ENCODE data around the gene TPRX1. TPM values are rescaled to one million over a fixed set of nuclear protein-coding genes. Genes with fewer than 3 reads are reported as not detected.
"Not testable (repeated sequence)": the region's sequence is repeated elsewhere in the genome, so short reads cannot be mapped to it uniquely, and the experiment has no call there.

Gene TPRX1
- total RNA-seq, 1 donor from 2014 or later, result not detected

- H3K9me3 Mint-ChIP-seq (ENCODE audit: low read depth), result no peaks in the 10 kb centered on the region
- H3K4me1 Mint-ChIP-seq (ENCODE audit: low read depth), result peaks cover 38% of the 10 kb centered on the region
- TF ChIP-seq, protein P1, sequence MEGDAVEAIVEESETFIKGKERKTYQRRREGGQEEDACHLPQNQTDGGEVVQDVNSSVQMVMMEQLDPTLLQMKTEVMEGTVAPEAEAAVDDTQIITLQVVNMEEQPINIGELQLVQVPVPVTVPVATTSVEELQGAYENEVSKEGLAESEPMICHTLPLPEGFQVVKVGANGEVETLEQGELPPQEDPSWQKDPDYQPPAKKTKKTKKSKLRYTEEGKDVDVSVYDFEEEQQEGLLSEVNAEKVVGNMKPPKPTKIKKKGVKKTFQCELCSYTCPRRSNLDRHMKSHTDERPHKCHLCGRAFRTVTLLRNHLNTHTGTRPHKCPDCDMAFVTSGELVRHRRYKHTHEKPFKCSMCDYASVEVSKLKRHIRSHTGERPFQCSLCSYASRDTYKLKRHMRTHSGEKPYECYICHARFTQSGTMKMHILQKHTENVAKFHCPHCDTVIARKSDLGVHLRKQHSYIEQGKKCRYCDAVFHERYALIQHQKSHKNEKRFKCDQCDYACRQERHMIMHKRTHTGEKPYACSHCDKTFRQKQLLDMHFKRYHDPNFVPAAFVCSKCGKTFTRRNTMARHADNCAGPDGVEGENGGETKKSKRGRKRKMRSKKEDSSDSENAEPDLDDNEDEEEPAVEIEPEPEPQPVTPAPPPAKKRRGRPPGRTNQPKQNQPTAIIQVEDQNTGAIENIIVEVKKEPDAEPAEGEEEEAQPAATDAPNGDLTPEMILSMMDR (IDR thresholded peaks at IDR 0.05), result no peak
- DNase-seq (ENCODE audit: low spot score), result no peak
- no peaks in the 10 kb centered on the region for H3K27me3 Mint-ChIP-seq (ENCODE audit: low read depth)
- H3K4me3 Mint-ChIP-seq (ENCODE audit: unreplicated experiment), result peak within 1 kb of the TSS; percentile 98
- peaks cover 11% of the 10 kb centered on the region for H3K36me3 Mint-ChIP-seq (ENCODE audit: low read depth)
- H3K27ac Mint-ChIP-seq (ENCODE audit: unreplicated experiment), result peak within 1 kb of the TSS; percentile 94
Observed at GRCh38 chr19:47778049-47778953, 26.1 kb downstream of the TPRX1 start, which contains the start of gene SELENOW. TSS of gene SELENOW (plus strand) at chr19:47778703. CDS start at chr19:47778786, 83 bp downstream.

GRCh38 chr19:47777245-47778048, 26.9 kb downstream of the TPRX1 start:
- not testable (repeated sequence) for H3K27me3 Mint-ChIP-seq (ENCODE audit: low read depth)

GRCh38 chr19:47776568-47776967, 27.8 kb downstream of the TPRX1 start:
- Mint-ChIP-seq H3K9me3 (ENCODE audit: low read depth) (no peaks in the 10 kb centered on the region), H3K4me1 (ENCODE audit: low read depth) (peaks cover 31% of the 10 kb centered on the region), H3K27me3 (ENCODE audit: low read depth) (no peaks in the 10 kb centered on the region), H3K36me3 (ENCODE audit: low read depth) (peaks cover 5% of the 10 kb centered on the region), H3K4me3 (ENCODE audit: unreplicated experiment) (no peak overlapping the region), H3K27ac (ENCODE audit: unreplicated experiment) (no peak overlapping the region)
- DNase-seq (ENCODE audit: low spot score), result no peak
- TF ChIP-seq, protein P1 (IDR thresholded peaks at IDR 0.05), result no peak

More at GRCh38 chr19:47777245-47778048, 26.9 kb downstream of the TPRX1 start:
- not testable (repeated sequence) for DNase-seq (ENCODE audit: low spot score); H3K9me3 Mint-ChIP-seq (ENCODE audit: low read depth); H3K36me3 Mint-ChIP-seq (ENCODE audit: low read depth)
- peak overlapping the region; percentile 94 for H3K27ac Mint-ChIP-seq (ENCODE audit: unreplicated experiment)
- peak overlapping the region; percentile 98 for H3K4me3 Mint-ChIP-seq (ENCODE audit: unreplicated experiment)
- peaks cover 38% of the 10 kb centered on the region for H3K4me1 Mint-ChIP-seq (ENCODE audit: low read depth)

GRCh38 chr19:47771291-47771690, 33.1 kb downstream of the TPRX1 start:
- not testable (repeated sequence) for H3K4me1 Mint-ChIP-seq (ENCODE audit: low read depth); DNase-seq (ENCODE audit: low spot score); H3K9me3 Mint-ChIP-seq (ENCODE audit: low read depth); H3K36me3 Mint-ChIP-seq (ENCODE audit: low read depth); H3K27me3 Mint-ChIP-seq (ENCODE audit: low read depth); H3K4me3 Mint-ChIP-seq (ENCODE audit: unreplicated experiment); H3K27ac Mint-ChIP-seq (ENCODE audit: unreplicated experiment)

- Mint-ChIP-seq H3K36me3 (ENCODE audit: low read depth) (no peaks in the 10 kb centered on the region), H3K4me3 (ENCODE audit: unreplicated experiment) (no peak overlapping the region), H3K27me3 (ENCODE audit: low read depth) (peaks cover 7% of the 10 kb centered on the region), H3K27ac (ENCODE audit: unreplicated experiment) (no peak overlapping the region), H3K4me1 (ENCODE audit: low read depth) (no peaks in the 10 kb centered on the region), H3K9me3 (ENCODE audit: low read depth) (no peaks in the 10 kb centered on the region)
- no peak for DNase-seq (ENCODE audit: low spot score)
- TF ChIP-seq, protein P1 (IDR thresholded peaks at IDR 0.05), result no peak
Observed at GRCh38 chr19:47769534-47769933, 34.8 kb downstream of the TPRX1 start.

GRCh38 chr19:47768604-47769003, 35.7 kb downstream of the TPRX1 start:
- Mint-ChIP-seq H3K4me3 (ENCODE audit: unreplicated experiment) (no peak overlapping the region), H3K36me3 (ENCODE audit: low read depth) (no peaks in the 10 kb centered on the region), H3K9me3 (ENCODE audit: low read depth) (no peaks in the 10 kb centered on the region), H3K4me1 (ENCODE audit: low read depth) (no peaks in the 10 kb centered on the region), H3K27me3 (ENCODE audit: low read depth) (peaks cover 7% of the 10 kb centered on the region), H3K27ac (ENCODE audit: unreplicated experiment) (no peak overlapping the region)
- TF ChIP-seq, protein P1 (IDR thresholded peaks at IDR 0.05), result no peak
- no peak for DNase-seq (ENCODE audit: low spot score)
